Panc1 (cell line): ENCODE measurements around the gene BMP10.

ENCODE experiments used
- POLR2AphosphoS5 ChIP-seq: IDR thresholded peaks from 2 replicates; pipeline ENCODE4 v1.6.1; 2012; ENCODE audit warnings: mild to moderate bottlenecking, low read depth, low read length, moderate library complexity
- REST ChIP-seq, 2 experiments: IDR thresholded peaks; 2 replicates each; pipeline ENCODE4 v1.6.1; 2011 to 2012; ENCODE audit warnings: low read depth in 2 of 2, control low read depth in 1 of 2, low read length in 1 of 2, mild to moderate bottlenecking in 1 of 2, moderate library complexity in 1 of 2; ENCODE audit not compliant: insufficient read depth in 1 of 2
- TCF7L2 ChIP-seq: IDR thresholded peaks from 2 replicates; pipeline ENCODE4 v1.6.1; 2011; ENCODE audit warnings: mild to moderate bottlenecking, low read depth, low read length, inconsistent platforms
- TF ChIP-seq, protein P1 (sequence below): fragments of 450-650 bp; IDR thresholded peaks from 2 replicates; pipeline ENCODE4 v1.5.1; 2017; ENCODE audit warnings: mild to moderate bottlenecking

DNA sequence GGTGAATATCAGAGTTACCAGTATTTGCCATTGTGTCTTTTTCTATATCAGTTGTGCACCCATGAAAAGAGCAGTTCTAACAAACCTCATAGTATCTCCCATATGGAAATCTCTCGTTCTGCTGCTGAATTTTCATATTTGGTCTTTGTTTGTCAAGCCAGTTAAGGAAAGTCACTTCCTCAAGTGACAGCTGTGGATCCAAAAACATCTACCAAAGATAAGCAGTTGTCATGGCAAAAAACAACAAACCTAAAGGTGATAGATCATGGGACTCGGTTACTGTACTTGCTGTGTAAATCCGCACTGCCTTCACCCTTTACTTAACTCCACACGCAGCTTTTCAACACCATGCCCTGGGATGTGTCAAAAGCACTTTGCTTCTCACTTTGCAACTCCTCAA is 17.3 kb downstream of the BMP10 start:
- TF ChIP-seq, protein P1, sequence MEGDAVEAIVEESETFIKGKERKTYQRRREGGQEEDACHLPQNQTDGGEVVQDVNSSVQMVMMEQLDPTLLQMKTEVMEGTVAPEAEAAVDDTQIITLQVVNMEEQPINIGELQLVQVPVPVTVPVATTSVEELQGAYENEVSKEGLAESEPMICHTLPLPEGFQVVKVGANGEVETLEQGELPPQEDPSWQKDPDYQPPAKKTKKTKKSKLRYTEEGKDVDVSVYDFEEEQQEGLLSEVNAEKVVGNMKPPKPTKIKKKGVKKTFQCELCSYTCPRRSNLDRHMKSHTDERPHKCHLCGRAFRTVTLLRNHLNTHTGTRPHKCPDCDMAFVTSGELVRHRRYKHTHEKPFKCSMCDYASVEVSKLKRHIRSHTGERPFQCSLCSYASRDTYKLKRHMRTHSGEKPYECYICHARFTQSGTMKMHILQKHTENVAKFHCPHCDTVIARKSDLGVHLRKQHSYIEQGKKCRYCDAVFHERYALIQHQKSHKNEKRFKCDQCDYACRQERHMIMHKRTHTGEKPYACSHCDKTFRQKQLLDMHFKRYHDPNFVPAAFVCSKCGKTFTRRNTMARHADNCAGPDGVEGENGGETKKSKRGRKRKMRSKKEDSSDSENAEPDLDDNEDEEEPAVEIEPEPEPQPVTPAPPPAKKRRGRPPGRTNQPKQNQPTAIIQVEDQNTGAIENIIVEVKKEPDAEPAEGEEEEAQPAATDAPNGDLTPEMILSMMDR, result no peak
- TF ChIP-seq POLR2AphosphoS5, result no peak
- no peak for TF ChIP-seq REST (IDR thresholded peaks at IDR 0.05; ENCODE audit: insufficient read depth in 1 of 2, low read depth in 2 of 2, low read length in 1 of 2)
- TF ChIP-seq TCF7L2, result no peak
